ENCODE measurements around the gene PRODH2. TPM values are rescaled to one million over a fixed set of nuclear protein-coding genes. Genes with fewer than 3 reads are reported as not detected.

The PRODH2 gene
- total and polyA plus RNA-seq, 2 donors (not counting 3 experiments of a cell fraction or from before 2014, with no cell fraction given): not detected

GRCh38 chr19:35781650-35782049 lies 31.0 kb downstream of the PRODH2 start:
- dilution Hi-C loops (cut with MboI; ENCODE audit: extremely low pct_ligation_motif_present, low sequenced_read_pairs) (no loop called here), intact Hi-C loops (cut with micrococcal nuclease) (no loop called here)
- Histone ChIP-seq H3K79me2 (ENCODE audit: control insufficient read depth, insufficient read depth, low read length) (no peaks in the 10 kb centered on the region), H3K9me1 (replicated peaks; ENCODE audit: control insufficient read depth, extremely low read depth, insufficient read depth, low read length) (no peaks in the 10 kb centered on the region), H3K9me3 (replicated peaks; ENCODE audit: control insufficient read depth, insufficient read depth, low read length) (no peaks in the 10 kb centered on the region), H3K27me3 (ENCODE audit: control insufficient read depth in 2 of 2, insufficient read depth in 2 of 2, low read length in 2 of 2) (no peaks in the 10 kb centered on the region), H3K4me3 (replicated peaks in 1 of 3; ENCODE audit: insufficient read depth in 1 of 3, low read depth in 1 of 3, low read length in 3 of 3) (no peak overlapping the region), H3K4me1 (ENCODE audit: control insufficient read depth, extremely low read depth, insufficient read depth, low read length) (no peaks in the 10 kb centered on the region), H2AFZ (ENCODE audit: low read depth, low read length) (no peak overlapping the region), H3K36me3 (ENCODE audit: control insufficient read depth in 2 of 2, extremely low read depth in 1 of 2, insufficient read depth in 2 of 2, low read length in 2 of 2) (peaks cover 0 to 6% of the 10 kb centered on the region in 2 experiments), H3K27ac (ENCODE audit: insufficient read depth, low read depth, low read length) (no peak overlapping the region), H3K9ac (replicated peaks; ENCODE audit: extremely low read depth, insufficient read depth, low read length) (no peak overlapping the region), H4K20me1 (replicated peaks; ENCODE audit: control insufficient read depth, extremely low read depth, insufficient read depth, low read length) (no peaks in the 10 kb centered on the region), H3K4me2 (ENCODE audit: insufficient read depth, low read length) (no peak overlapping the region)
- no TSS peak for BruUV-seq (replicated peaks)
- ChIA-PET CTCF (no interaction called here), POLR2A (no interaction called here)
- DNase-seq (ENCODE audit: low read depth, low spot score) (no peak), FAIRE-seq (no peak)
- TF ChIP-seq POLR2AphosphoS5 (IDR thresholded peaks at IDR 0.05; ENCODE audit: insufficient read depth, low read depth, low read length) (no peak), POLR2A (IDR thresholded peaks at IDR 0.05; ENCODE audit: low read depth, low read length) (no peak), FOS (IDR thresholded peaks at IDR 0.05; ENCODE audit: borderline replicate concordance, insufficient read depth, low read length) (no peak), JUN (IDR thresholded peaks at IDR 0.05; ENCODE audit: borderline replicate concordance, insufficient read depth, insufficient read length, low read depth) (no peak), GATA2 (IDR thresholded peaks at IDR 0.05; ENCODE audit: insufficient read depth, insufficient read length, low read depth, low read length) (no peak), MYC (IDR thresholded peaks at IDR 0.05; ENCODE audit: low read depth, low read length) (no peak), EZH2 (IDR thresholded peaks at IDR 0.05; ENCODE audit: borderline replicate concordance, low read depth, low read length, severe bottlenecking) (no peak)
- TF ChIP-seq, protein P1, sequence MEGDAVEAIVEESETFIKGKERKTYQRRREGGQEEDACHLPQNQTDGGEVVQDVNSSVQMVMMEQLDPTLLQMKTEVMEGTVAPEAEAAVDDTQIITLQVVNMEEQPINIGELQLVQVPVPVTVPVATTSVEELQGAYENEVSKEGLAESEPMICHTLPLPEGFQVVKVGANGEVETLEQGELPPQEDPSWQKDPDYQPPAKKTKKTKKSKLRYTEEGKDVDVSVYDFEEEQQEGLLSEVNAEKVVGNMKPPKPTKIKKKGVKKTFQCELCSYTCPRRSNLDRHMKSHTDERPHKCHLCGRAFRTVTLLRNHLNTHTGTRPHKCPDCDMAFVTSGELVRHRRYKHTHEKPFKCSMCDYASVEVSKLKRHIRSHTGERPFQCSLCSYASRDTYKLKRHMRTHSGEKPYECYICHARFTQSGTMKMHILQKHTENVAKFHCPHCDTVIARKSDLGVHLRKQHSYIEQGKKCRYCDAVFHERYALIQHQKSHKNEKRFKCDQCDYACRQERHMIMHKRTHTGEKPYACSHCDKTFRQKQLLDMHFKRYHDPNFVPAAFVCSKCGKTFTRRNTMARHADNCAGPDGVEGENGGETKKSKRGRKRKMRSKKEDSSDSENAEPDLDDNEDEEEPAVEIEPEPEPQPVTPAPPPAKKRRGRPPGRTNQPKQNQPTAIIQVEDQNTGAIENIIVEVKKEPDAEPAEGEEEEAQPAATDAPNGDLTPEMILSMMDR (IDR thresholded peaks at IDR 0.05; ENCODE audit: extremely low read depth in 1 of 2, insufficient read depth in 1 of 2, low read depth in 1 of 2, low read length in 2 of 2): no peak
- TF ChIP-seq, protein P2, sequence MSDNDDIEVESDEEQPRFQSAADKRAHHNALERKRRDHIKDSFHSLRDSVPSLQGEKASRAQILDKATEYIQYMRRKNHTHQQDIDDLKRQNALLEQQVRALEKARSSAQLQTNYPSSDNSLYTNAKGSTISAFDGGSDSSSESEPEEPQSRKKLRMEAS (IDR thresholded peaks at IDR 0.05; ENCODE audit: insufficient read depth, insufficient read length): no peak

Data from endothelial cell of umbilical vein (primary cell).